Gastrocnemius medialis (tissue), 4 donors: ENCODE data around the gene ESR1.

ENCODE experiments used
- POLR2A ChIP-seq, 2 donors: fragments of 450-650 bp; IDR thresholded peaks; one replicate each; pipeline ENCODE4 v1.6.1; 2017; ENCODE audit warnings: antibody characterized with exemption in 2 of 2, mild to moderate bottlenecking in 2 of 2, moderate library complexity in 2 of 2
- TF ChIP-seq, protein P1 (sequence below), 5 experiments: fragments of 450-650 bp in 3 of 5; fragments of 200-600 bp in 2 of 5; sonication (generic) in 2 of 5; IDR thresholded peaks in 4 of 5; conservative IDR thresholded peaks in 1 of 5; 1 replicate in 4 of 5; 2 replicates in 1 of 5; pipeline ENCODE4 v1.5.1; 2016 to 2019; ENCODE audit warnings: antibody characterized with exemption in 5 of 5, mild to moderate bottlenecking in 3 of 5, moderate library complexity in 3 of 5

DNA sequence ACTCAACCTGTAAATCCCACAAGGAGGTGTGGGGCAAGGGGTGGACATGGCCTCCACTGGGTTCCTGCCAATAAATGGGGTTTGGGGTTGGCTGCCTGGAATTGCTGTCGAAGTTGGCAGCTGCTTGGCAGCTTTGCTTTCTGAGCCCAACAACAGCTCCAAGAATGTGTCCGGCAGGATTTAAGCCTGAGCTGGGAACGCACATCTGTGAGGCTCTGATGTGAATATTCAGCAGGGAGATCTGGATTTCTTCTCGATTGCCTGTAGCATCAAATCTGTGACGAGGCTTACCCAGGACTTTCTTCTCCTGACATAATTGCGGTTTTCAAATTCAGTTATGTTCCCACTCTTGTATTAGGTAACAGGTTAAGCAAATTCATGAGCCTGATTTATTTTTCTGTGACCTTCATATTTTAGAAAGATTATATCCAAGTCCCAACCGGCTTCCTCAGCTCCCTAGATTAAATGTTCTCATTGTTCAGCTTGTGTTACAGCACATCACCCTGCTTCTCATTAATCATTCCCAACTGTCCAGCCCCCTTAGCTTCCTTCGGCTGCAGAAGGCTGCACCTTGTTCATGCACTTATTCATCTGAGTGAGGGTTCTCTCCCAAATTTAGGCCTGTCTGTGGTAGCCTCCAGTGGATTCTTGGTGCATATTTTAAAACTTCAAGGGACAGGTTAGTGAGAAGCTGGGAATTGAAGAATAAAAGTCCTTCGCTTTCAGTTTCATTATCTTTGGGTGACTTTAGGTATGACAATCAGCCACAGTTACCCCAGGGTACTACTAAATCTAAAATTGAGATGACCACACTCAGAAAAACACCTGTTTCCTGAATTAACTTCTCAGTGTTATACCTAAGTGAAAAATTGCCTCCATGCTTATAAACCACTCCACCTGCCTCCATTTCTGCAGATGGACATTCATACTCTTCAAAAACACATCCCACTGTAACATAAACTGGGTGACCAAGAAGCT is 310.0 kb downstream of the ESR1 start:
- no peak for TF ChIP-seq POLR2A (IDR thresholded peaks at IDR 0.05)
- TF ChIP-seq, protein P1, sequence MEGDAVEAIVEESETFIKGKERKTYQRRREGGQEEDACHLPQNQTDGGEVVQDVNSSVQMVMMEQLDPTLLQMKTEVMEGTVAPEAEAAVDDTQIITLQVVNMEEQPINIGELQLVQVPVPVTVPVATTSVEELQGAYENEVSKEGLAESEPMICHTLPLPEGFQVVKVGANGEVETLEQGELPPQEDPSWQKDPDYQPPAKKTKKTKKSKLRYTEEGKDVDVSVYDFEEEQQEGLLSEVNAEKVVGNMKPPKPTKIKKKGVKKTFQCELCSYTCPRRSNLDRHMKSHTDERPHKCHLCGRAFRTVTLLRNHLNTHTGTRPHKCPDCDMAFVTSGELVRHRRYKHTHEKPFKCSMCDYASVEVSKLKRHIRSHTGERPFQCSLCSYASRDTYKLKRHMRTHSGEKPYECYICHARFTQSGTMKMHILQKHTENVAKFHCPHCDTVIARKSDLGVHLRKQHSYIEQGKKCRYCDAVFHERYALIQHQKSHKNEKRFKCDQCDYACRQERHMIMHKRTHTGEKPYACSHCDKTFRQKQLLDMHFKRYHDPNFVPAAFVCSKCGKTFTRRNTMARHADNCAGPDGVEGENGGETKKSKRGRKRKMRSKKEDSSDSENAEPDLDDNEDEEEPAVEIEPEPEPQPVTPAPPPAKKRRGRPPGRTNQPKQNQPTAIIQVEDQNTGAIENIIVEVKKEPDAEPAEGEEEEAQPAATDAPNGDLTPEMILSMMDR (IDR thresholded peaks at IDR 0.05 in 4 of 5, conservative IDR thresholded peaks at IDR 0.05 in 1 of 5), result no peak
